GM12891 (cell line): ENCODE data around the gene PEX14.

Source experiments
- DNase-seq: peaks from one replicate; pipeline ENCODE4 v3.0.0; 2011; ENCODE audit warnings: low spot score; ENCODE audit not compliant: insufficient read length
- FAIRE-seq: peaks from 2 replicates; lab custom pipeline; 2011; peaks lifted over from hg19 to GRCh38; lab: Jason Lieb, UNC
- PAX5 ChIP-seq: IDR thresholded peaks from 2 replicates; pipeline ENCODE4 v1.6.1; 2011; ENCODE audit warnings: low read length, moderate library complexity, mild to moderate bottlenecking; ENCODE audit not compliant: insufficient read depth, severe bottlenecking
- POLR2A ChIP-seq: IDR thresholded peaks from 2 replicates; pipeline ENCODE4 v1.6.1; 2011; ENCODE audit warnings: low read depth, low read length, control low read depth
- POLR2AphosphoS5 ChIP-seq: IDR thresholded peaks from 2 replicates; pipeline ENCODE4 v1.6.1; 2011; ENCODE audit warnings: low read depth, low read length, control low read depth
- POU2F2 ChIP-seq: IDR thresholded peaks from 2 replicates; pipeline ENCODE4 v1.6.1; 2011; ENCODE audit warnings: low read depth, mild to moderate bottlenecking, control low read depth, low read length, moderate library complexity
- SPI1 ChIP-seq: IDR thresholded peaks from 2 replicates; pipeline ENCODE4 v1.6.1; 2011; ENCODE audit warnings: low read depth, low read length, control low read depth
- TAF1 ChIP-seq: IDR thresholded peaks from 2 replicates; pipeline ENCODE4 v1.6.1; 2011; ENCODE audit warnings: low read depth, low read length, control low read depth

The PEX14 gene

GRCh38 chr1:10635085-10635896 is 160.5 kb downstream of the PEX14 start:
- DNase-seq, result no peak
- no peak for FAIRE-seq
- no peak for TF ChIP-seq TAF1
- no peak for TF ChIP-seq SPI1
- no peak for TF ChIP-seq POLR2AphosphoS5
- no peak for TF ChIP-seq PAX5
- TF ChIP-seq POU2F2, result no peak
- TF ChIP-seq POLR2A, result no peak

DNA sequence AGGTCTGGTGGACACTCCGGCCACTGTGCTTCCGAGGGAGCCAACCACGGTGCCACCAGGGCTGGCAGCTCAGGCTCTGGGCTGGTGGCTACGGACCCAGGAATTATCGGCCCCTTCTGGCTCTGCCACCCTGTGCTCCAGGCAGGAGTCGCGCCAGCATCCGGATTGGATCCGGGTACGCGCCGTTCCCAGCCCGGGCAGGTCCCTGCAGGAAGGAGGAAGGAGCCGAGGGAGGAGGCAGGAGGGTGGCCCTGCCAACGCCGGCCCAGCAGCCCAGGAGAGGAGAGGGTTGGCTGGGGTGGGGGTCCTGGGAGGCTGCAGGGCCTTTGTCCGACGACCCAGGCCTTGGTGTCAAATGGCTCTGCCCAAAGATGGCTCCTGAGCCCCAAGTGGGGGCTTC is 161.2 kb downstream of the PEX14 start:
- FAIRE-seq, result no peak

GRCh38 chr1:10637400-10637799 is 162.7 kb downstream of the PEX14 start:
- no peak for FAIRE-seq
- DNase-seq, result no peak
- TF ChIP-seq POLR2A (no peak), SPI1 (no peak), TAF1 (no peak)

More for the DNA sequence above, 161.2 kb downstream of the PEX14 start:
- DNase-seq, result no peak
- TF ChIP-seq TAF1 (no peak), POLR2AphosphoS5 (no peak), PAX5 (no peak), POU2F2 (no peak), POLR2A (no peak), SPI1 (no peak)

- FAIRE-seq (no peak), DNase-seq (no peak)
- TF ChIP-seq PAX5 (no peak), TAF1 (no peak), SPI1 (no peak), POU2F2 (no peak), POLR2A (no peak), POLR2AphosphoS5 (no peak)
Observed at GRCh38 chr1:10637834-10638558, 163.2 kb downstream of the PEX14 start.

DNA sequence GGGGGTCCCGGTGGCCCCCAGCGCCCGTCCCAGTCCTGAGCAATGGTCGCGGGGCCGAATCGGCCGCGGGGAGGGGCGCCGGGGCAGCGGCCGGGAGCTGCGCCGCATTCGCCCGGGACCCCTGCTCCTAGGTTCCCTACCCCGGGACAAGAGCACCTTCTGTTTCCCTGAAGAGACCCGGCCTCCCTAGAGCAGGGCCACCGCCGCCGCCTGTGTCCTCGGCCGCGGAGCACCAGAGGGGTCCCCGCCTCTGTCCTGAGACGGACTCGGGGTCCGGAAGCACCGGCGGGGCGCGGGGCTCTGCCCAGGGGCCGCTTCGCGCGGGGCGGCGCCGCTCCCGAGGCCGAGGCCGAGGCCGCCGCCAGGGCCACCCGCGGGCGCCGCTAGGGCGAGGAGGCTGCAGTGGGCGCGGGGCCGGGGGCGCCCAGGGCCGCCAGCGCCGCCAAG is 163.8 kb downstream of the PEX14 start:
- TF ChIP-seq TAF1, result no peak
- TF ChIP-seq SPI1, result no peak
- TF ChIP-seq POLR2A, result no peak
- TF ChIP-seq POLR2AphosphoS5, result no peak
- TF ChIP-seq PAX5, result no peak
- TF ChIP-seq POU2F2, result no peak
- no peak for DNase-seq
- no peak for FAIRE-seq

- DNase-seq, result no peak
Observed at GRCh38 chr1:10639011-10639774, 164.4 kb downstream of the PEX14 start.

GRCh38 chr1:10639775-10640578 is 165.2 kb downstream of the PEX14 start:
- TF ChIP-seq SPI1 (no peak), PAX5 (no peak), TAF1 (no peak)
- FAIRE-seq, result no peak
- DNase-seq, result no peak

More at GRCh38 chr1:10639011-10639774, 164.4 kb downstream of the PEX14 start:
- TF ChIP-seq POLR2A, result no peak
- TF ChIP-seq PAX5, result no peak
- TF ChIP-seq SPI1, result no peak
- no peak for TF ChIP-seq POU2F2
- FAIRE-seq, result no peak

- TF ChIP-seq PAX5, result no peak
- no peak for TF ChIP-seq POU2F2
- TF ChIP-seq SPI1, result no peak
- no peak for TF ChIP-seq TAF1
- TF ChIP-seq POLR2AphosphoS5, result no peak
- TF ChIP-seq POLR2A, result no peak
- DNase-seq (no peak), FAIRE-seq (no peak)
Observed at GRCh38 chr1:10640843-10641553, 166.2 kb downstream of the PEX14 start.

DNA sequence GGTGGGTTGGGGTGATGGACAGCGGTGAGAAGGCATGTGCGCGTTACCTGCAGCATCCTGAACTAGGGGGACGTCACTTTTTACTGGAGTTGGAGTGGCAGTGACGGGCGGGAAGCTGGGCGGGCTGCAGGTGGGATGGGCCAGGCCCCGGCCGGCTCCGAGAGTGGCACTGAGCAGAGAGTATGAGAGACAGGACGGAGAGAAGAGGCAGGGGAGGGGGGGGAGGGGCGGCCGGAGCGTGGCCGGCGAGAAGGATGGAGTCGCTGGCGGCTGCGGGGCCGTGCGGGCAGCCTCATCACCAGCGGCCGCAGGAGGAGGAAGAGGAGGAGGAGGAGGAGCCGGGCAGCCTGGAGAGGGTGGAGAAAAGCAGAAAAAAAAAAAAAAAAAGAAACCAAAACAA is 167.2 kb downstream of the PEX14 start:
- TF ChIP-seq POU2F2 (no peak), POLR2A (no peak), SPI1 (no peak), TAF1 (no peak), POLR2AphosphoS5 (no peak), PAX5 (no peak)
- no peak for DNase-seq
- FAIRE-seq, result no peak
